Aorta (tissue), 5 donors: ENCODE measurements around the gene CYSTM1. TPM values are rescaled to one million over a fixed set of nuclear protein-coding genes. Genes with fewer than 3 reads are reported as not detected.

Experiments used
- ATAC-seq: fragments of 200-7000 bp; cut with Tn5 transposase; one replicate; pipeline ENCODE4 v1.9.1; 2022; ENCODE audit warnings: moderate library complexity; ENCODE audit not compliant: low FRiP score
- DNase-seq, 2 donors: peaks; one replicate each; pipeline ENCODE4 v3.0.0-alpha.2; 2020
- H3K27ac ChIP-seq, 2 donors: one replicate each; pipeline ENCODE4 v1.5.1; 2013; ENCODE audit warnings: low read length in 2 of 2, mild to moderate bottlenecking in 2 of 2, moderate library complexity in 2 of 2, control low read depth in 1 of 2, inconsistent platforms in 1 of 2, low read depth in 1 of 2
- H3K27me3 ChIP-seq, 2 donors: one replicate each; pipeline ENCODE4 v1.6.1; 2013; ENCODE audit warnings: control low read depth in 1 of 2, low read length in 1 of 2, mild to moderate bottlenecking in 1 of 2, moderate library complexity in 1 of 2; ENCODE audit not compliant: insufficient read depth in 2 of 2, control insufficient read depth in 1 of 2
- H3K36me3 ChIP-seq, 2 donors: one replicate each; pipeline ENCODE4 v1.6.1; 2013; ENCODE audit warnings: control low read depth in 1 of 2, low read length in 1 of 2, mild to moderate bottlenecking in 1 of 2; ENCODE audit not compliant: insufficient read depth in 2 of 2, control insufficient read depth in 1 of 2
- H3K4me1 ChIP-seq, 2 donors: one replicate each; pipeline ENCODE4 v1.6.1; 2013; ENCODE audit warnings: low read length in 2 of 2, control low read depth in 1 of 2, mild to moderate bottlenecking in 1 of 2, moderate library complexity in 1 of 2; ENCODE audit not compliant: insufficient read depth in 2 of 2, control insufficient read depth in 1 of 2
- H3K4me3 ChIP-seq, 2 donors: one replicate each; pipeline ENCODE4 v1.5.1; 2013; ENCODE audit warnings: low read length in 2 of 2, control low read depth in 1 of 2, mild to moderate bottlenecking in 1 of 2
- H3K9me3 ChIP-seq: one replicate; pipeline ENCODE4 v1.6.1; 2013; ENCODE audit warnings: mild to moderate bottlenecking, low read length; ENCODE audit not compliant: control insufficient read depth
- WGBS, 2 donors: extraction: QIAGEN DNeasy Blood & Tissue Kit; methylation state at CpG; one replicate each; pipeline ENCODE4 v1.1.7; 2013; 5-methylcytosine and 5-hydroxymethylcytosine counted together
- intact Hi-C, 2 donors: fragments of 100-400 bp; cut with DNase I; formaldehyde crosslinking; loops; one replicate each; pipeline versions ENCODE4 v1.14.2 to v1.15.0; 2022
- polyA plus RNA-seq, 2 donors: library from polyadenylated mRNA; stranded (reverse); fragments of 200-250 nt; gene quantifications; one replicate each; pipeline ENCODE4 v1.2.3, GENCODE V29; 2013
- total RNA-seq, 2 donors: library from RNA; stranded (reverse); fragmentation: NEBNext Ultra II Directional; extraction: Animal tissue kit (Norgen Biotek cat#: 25700); gene quantifications; one replicate each; pipeline ENCODE4 v1.2.1, GENCODE V29; 2021
- donor health status: healthy with polysubstance abuse.
- donor health status: Bipolar disorder and iron deficiency.
- donor health status: DM: no; HTN: no; CAD: no.
- donor health status: DM: no; HTN: no; CAD: no.
- donor health status: DM: yes; HTN: yes; CAD: no.

Gene CYSTM1
- total and polyA plus RNA-seq, 4 donors: 44.7 to 179 (median 64.8) TPM

- no peak overlapping the region for H3K4me3 ChIP-seq
- H3K27me3 ChIP-seq: no peaks in the 10 kb centered on the region
- peaks cover 1 to 2% of the 10 kb centered on the region in 2 donors for H3K4me1 ChIP-seq
- no peak overlapping the region for H3K27ac ChIP-seq
- H3K9me3 ChIP-seq: no peaks in the 10 kb centered on the region
- no peaks in the 10 kb centered on the region for H3K36me3 ChIP-seq
- ATAC-seq (no peak), DNase-seq (no peak)
- intact Hi-C loops: loop anchor here (2.0 to 5.0 kb wide), 2 partner anchors 30 to 33 kb away; partner anchors contain the start of gene PURA (in 2 of the 2)
- 87 to 91% methylated on average over 3 of the region's 3 CpGs for WGBS, 2 donors
Observed at GRCh38 chr5:140145256-140145655, 29.7 kb upstream of the CYSTM1 start.

GRCh38 chr5:140145818-140146522 is 29.0 kb upstream of the CYSTM1 start:
- intact Hi-C loops: loop anchor here (2.0 to 5.0 kb wide), 2 partner anchors 31 to 34 kb away; partner anchors contain the start of gene PURA (in 2 of the 2)
- ATAC-seq: peak; percentile 90
- no peak overlapping the region for H3K27ac ChIP-seq
- H3K27me3 ChIP-seq: no peaks in the 10 kb centered on the region
- peak overlapping the region in 1 of 2 donors; percentile 5 for H3K4me3 ChIP-seq
- DNase-seq: peak; percentile 82 to 93
- no peaks in the 10 kb centered on the region for H3K9me3 ChIP-seq
- no peaks in the 10 kb centered on the region for H3K4me1 ChIP-seq
- H3K36me3 ChIP-seq: no peaks in the 10 kb centered on the region
- 14 to 15% methylated on average over 51 to 64 of the region's 64 CpGs for WGBS, 2 donors

- no peak for DNase-seq
- intact Hi-C loops: loop anchor here in 1 of 2 donors (5.0 kb wide), 1 partner anchor 34 kb away; the partner anchor contains the start of gene PURA
- no peaks in the 10 kb centered on the region for H3K9me3 ChIP-seq
- 65 to 69% methylated on average over 14 of the region's 14 CpGs for WGBS, 2 donors
- no peaks in the 10 kb centered on the region for H3K36me3 ChIP-seq
- H3K27ac ChIP-seq: no peak overlapping the region
- ATAC-seq: no peak
- no peak overlapping the region for H3K4me3 ChIP-seq
- H3K4me1 ChIP-seq: no peaks in the 10 kb centered on the region
- H3K27me3 ChIP-seq: no peaks in the 10 kb centered on the region
Observed at GRCh38 chr5:140146523-140146842, 28.5 kb upstream of the CYSTM1 start.

- no peaks in the 10 kb centered on the region for H3K9me3 ChIP-seq
- WGBS, 2 donors: 59 to 94% methylated on average over 1 of the region's 1 CpG
- H3K27ac ChIP-seq: no peak overlapping the region
- H3K4me1 ChIP-seq: no peaks in the 10 kb centered on the region
- DNase-seq (no peak), ATAC-seq (no peak)
- no peak overlapping the region for H3K4me3 ChIP-seq
- H3K36me3 ChIP-seq: no peaks in the 10 kb centered on the region
- H3K27me3 ChIP-seq: no peaks in the 10 kb centered on the region
- intact Hi-C loops: loop anchor here in 1 of 2 donors (5.0 kb wide), 1 partner anchor 35 kb away; the partner anchor contains the start of gene PURA
Observed at GRCh38 chr5:140147460-140147859, 27.5 kb upstream of the CYSTM1 start.

GRCh38 chr5:140148508-140148907 is 26.5 kb upstream of the CYSTM1 start:
- intact Hi-C loops: loop anchor here in 1 of 2 donors (5.0 kb wide), 1 partner anchor 36 kb away; the partner anchor contains the start of gene PURA
- no peak for DNase-seq
- Histone ChIP-seq H3K4me3 (no peak overlapping the region), H3K27me3 (no peaks in the 10 kb centered on the region), H3K4me1 (no peaks in the 10 kb centered on the region), H3K9me3 (no peaks in the 10 kb centered on the region), H3K27ac (no peak overlapping the region), H3K36me3 (no peaks in the 10 kb centered on the region)
- no peak for ATAC-seq
- WGBS, 2 donors: 31 to 45% methylated on average over 6 of the region's 6 CpGs

- 85 to 89% methylated on average over 2 of the region's 2 CpGs for WGBS, 2 donors
- Histone ChIP-seq H3K4me3 (no peak overlapping the region), H3K27me3 (no peaks in the 10 kb centered on the region), H3K4me1 (no peaks in the 10 kb centered on the region), H3K27ac (no peak overlapping the region), H3K36me3 (no peaks in the 10 kb centered on the region), H3K9me3 (no peaks in the 10 kb centered on the region)
- intact Hi-C loops: no loop called here
- DNase-seq (no peak), ATAC-seq (no peak)
Observed at GRCh38 chr5:140150201-140150600, 24.8 kb upstream of the CYSTM1 start.

- no peak for ATAC-seq
- intact Hi-C loops: no loop called here
- Histone ChIP-seq H3K27ac (no peak overlapping the region), H3K36me3 (no peaks in the 10 kb centered on the region), H3K27me3 (no peaks in the 10 kb centered on the region), H3K4me3 (no peak overlapping the region), H3K9me3 (no peaks in the 10 kb centered on the region), H3K4me1 (no peaks in the 10 kb centered on the region)
- 92 to 94% methylated on average over 7 of the region's 7 CpGs for WGBS, 2 donors
- no peak for DNase-seq
Observed at GRCh38 chr5:140151144-140152021, 23.6 kb upstream of the CYSTM1 start.

GRCh38 chr5:140152022-140152999 is 22.7 kb upstream of the CYSTM1 start:
- DNase-seq (no peak), ATAC-seq (no peak)

More at GRCh38 chr5:140152022-140152999, 22.7 kb upstream of the CYSTM1 start:
- Histone ChIP-seq H3K27me3 (no peaks in the 10 kb centered on the region), H3K9me3 (no peaks in the 10 kb centered on the region), H3K4me1 (no peaks in the 10 kb centered on the region), H3K4me3 (no peak overlapping the region), H3K36me3 (no peaks in the 10 kb centered on the region), H3K27ac (no peak overlapping the region)
- 84% methylated on average over 23 of the region's 23 CpGs for WGBS, 2 donors
- intact Hi-C loops: no loop called here
